HL-60/S4 treated with retinoic acid at 250 ng/mL for 4 days and 3 days (cell line): ENCODE data around the gene ENG.
"Not testable (repeated sequence)": the region's sequence is repeated elsewhere in the genome, so short reads cannot be mapped to it uniquely, and the experiment has no call there.

Experiments
- in situ Hi-C: fragments of 300-500 bp; cut with MboI; formaldehyde crosslinking; loops from 2 replicates; pipeline ENCODE4 v1.7.0; 2022; ENCODE audit warnings: low sequenced_read_pairs

Gene ENG

DNA sequence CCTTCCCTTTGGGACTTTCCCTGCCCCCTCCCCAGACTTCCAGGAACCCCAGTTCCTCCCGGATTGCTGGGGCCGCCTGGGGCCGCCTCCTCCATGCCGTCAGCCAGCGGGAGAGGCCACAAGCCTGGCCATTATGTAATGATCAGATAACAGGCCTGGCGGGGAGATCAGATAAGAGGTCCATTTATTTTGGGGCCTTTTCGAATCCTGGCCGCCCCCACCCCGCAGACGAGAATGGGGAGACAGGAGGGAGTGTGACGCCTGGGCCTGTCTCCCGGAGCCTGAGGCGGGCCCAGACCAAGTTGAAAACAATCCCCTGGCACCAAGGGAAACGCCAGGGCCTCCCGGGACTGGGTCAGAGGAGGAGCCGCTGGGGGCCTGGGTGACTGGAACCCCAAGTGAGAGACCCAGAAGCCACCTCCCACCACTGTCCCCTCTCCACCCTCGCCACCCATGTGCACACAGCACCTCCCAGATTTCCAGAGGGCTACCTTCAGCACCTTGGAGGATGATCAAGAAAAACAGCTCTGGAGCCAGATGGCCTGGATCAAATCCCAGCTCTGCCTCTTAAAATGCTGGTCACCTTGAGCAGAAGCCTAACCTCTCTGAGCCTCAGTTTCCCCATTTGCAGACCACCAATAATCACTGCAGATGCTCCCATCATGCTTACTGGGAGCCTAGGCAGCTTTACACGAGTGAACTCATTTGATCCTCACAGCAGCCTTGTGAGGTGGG, 7.8 kb downstream of the ENG start:
- in situ Hi-C loops, result no loop called here

DNA sequence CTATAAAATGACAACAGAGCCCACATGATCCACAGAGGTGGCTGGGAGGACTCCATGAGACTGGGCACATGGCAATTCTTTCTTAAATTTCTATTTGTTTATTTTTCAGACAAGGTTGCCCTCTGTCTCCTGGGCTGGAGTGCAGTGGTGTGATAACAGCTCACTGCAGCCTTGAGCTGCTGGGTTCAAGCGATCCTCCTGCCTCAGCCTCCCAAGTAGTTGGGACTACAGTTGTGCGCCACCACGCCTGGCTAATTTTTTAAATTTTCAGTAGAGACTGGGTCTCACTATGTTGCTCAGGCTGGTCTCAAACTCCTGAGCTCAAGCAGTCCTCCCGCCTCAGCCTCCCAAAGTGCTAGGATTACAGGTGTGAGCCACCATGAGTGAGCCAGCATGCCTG, 8.8 kb downstream of the ENG start:
- in situ Hi-C loops, result not testable (repeated sequence)

DNA sequence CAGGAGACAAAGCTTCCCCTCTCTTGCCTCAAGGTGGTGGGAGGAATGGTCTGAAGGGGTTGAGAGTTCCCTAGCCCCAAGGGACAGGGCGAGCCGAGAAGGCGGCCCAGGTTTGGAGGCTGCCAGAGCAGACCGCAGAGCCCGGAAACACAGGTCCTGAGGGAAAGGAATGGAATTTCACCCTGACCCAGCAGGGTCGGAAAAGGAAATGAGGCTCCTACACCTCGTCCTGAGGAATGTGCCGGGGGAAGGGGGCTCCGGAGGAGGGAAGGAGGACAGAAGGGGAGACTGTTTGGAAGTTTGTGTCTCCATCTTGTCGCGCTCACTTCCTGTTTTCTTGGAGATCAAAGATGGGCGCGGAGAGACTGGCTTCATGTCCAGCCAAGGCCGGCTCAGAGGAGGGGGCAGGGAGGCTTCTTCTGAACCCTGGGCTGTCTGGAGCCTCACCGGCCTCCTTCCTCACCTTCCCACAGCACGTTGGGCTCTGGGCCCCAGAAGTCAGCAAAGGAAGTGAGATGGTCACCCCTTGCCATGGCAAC, 9.6 kb downstream of the ENG start:
- in situ Hi-C loops, result no loop called here

DNA sequence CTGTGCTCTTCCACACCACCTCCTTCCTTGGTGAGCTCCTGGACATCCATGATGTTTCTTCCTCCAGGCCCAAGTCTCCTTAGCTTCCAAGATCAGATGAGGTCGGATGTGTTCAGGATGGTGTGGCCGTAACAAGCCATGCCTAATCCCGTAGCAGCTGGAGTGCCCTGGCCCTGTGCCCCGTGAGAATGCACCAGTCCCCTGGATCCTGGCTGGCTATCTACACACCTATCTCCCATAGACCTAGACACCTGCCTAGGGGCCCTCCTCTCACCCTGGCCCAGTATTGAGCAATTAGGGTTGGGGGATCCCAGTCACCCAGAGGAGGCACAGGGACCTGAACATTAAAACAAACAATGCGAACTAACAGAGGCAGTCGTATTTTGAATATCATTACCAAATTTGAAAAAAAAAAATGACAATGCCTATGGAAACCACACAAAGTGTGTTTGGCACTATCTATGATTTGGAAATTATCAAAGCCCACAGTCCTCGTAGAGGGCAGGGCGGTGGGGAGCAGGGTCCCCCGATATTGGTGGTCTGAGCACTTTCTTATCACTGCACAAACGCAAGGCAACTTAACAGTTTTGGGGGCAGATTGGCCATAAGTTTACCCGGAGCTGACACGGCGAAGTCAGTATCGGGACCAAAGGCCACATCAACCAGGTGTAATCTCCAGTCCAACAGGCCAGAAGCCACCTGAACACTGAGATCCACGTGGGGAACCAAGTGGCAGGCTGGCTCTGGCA, 13.2 kb downstream of the ENG start:
- in situ Hi-C loops, result no loop called here

DNA sequence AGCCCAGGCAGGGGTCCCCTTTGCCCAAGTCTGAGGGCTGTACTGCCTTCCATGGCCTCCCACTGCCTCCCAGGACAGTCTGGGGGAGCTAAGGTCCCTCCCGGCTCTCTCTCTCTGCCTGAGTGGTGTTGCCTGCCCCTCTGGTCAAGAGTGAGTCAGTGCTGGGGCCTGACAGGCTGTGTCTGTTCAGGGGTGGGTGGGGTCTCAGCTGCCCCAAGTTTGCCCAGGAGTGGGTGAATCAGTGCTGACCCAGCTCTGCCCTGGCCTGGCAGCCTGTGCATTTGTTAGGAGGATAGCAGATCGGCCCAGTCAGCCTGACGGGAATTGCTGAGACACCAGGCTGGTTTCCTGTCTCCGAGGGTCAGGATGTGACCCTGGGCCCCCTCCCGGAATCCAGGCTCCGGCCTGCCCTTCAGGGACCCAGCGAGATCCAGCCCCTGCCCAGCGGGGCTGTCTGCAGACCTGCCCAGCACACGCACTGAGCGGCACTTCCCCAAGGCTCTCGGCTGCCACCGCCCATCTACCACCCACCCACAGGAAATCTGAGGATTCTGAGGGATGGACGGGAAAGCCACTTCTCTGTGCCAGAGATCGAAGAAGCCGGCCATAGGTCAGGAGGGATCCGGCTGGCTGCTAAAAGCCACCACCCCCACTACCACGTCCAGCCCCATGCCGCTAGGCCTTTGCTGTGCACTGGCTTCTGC, 15.9 kb downstream of the ENG start:
- in situ Hi-C loops, result no loop called here

DNA sequence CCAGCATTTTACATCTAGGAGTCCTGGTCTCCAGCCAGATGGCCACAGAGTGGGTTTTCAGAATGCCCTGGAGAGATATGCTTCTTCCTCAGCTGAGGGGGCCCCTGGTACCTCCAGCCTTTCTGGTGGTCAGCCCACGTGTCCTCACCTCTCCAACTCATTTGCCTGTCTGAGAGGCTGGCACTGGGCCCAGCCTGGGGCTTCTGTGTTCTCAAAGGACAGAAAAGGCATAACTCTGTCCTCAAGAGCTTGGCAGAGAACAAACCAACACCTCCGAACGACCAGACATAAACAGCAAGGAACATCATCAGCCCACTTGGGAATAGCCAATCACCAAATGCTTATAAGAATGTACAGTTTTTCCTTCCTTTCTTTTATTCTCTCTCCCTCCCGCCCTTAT, 17.1 kb downstream of the ENG start:
- in situ Hi-C loops, result no loop called here

DNA sequence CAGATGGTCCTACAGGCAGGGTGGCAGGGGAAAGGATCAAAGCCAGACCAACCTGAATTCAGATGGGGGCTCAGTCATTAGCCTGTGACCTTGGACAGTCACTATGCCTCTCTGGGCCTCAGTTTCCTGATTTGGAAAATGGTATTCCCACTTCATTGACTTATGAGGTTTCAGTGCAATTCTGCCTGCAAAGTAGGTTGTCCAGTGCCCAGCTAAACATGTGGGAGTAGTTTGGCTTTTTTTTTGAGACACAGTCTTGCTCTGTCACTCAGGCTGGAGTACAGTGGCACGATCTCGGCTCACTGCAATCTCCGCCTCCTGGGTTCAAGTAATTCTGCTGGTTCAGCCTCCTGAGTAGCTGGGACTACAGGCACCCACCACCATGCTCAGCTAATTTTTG, 17.9 kb downstream of the ENG start:
- in situ Hi-C loops, result not testable (repeated sequence)

DNA sequence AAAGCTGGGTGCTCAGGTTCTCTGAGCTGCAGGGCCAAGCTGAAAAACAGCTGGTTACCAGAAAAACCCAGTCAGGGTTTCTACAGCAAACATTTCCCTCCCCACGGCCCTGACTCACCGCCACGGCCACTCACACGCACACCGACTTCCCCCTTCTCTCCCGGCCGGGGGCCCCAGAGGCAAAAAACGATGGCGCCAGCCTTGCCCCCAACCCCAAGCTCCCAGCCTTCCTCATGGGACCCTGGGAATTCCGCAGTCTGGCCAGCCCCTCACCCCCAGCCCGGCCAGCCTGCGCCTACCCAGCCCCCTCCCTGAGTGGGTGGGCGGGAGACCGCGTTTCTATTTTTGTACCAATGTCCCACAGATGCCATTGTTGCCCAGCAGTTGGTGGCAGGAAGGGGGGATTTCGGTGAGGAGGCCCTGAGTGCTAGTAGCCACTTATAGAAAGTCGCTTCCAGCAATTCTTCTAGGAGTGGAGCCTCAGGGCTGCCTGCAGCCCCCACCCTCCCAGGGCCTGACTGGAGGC, 18.4 kb downstream of the ENG start:
- in situ Hi-C loops, result no loop called here

DNA sequence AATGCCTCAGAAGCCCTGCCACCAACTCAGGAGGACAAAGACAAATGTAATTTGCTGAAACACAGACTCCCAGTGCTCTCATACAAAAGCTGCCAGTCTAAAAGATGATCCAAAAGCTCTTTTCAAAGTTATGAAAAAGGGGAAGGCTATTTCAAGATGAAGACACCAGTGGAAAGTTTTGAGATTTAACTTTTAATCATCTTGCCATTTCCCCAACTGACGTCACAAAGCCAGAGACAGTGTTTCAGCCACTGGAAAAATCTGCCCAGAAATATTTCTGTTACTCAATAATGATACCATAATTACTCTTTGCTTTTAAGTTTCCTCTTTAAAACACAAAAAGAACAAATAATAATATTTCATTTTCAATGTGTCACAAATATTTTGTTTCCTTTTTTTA, 20.9 kb downstream of the ENG start:
- in situ Hi-C loops, result no loop called here

DNA sequence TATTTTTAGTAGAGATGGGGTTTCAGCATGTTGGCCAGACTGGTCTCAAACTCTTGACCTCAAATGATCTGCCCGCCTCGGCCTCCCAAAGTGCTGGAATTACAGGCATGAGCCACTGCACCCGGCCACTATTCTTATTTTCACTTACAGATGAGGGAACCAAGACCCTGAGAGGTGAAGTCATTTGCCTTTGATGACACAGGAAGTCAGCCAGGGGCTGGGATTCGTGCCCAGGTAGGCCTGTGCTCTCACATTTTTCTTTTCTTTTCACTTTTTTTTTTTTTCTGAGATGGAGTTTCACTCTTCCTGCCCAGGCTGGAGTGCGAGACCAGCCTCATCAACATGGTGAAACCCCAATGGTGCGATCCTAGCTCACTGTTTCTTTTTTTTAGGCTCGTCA, 22.2 kb downstream of the ENG start:
- in situ Hi-C loops, result no loop called here

DNA sequence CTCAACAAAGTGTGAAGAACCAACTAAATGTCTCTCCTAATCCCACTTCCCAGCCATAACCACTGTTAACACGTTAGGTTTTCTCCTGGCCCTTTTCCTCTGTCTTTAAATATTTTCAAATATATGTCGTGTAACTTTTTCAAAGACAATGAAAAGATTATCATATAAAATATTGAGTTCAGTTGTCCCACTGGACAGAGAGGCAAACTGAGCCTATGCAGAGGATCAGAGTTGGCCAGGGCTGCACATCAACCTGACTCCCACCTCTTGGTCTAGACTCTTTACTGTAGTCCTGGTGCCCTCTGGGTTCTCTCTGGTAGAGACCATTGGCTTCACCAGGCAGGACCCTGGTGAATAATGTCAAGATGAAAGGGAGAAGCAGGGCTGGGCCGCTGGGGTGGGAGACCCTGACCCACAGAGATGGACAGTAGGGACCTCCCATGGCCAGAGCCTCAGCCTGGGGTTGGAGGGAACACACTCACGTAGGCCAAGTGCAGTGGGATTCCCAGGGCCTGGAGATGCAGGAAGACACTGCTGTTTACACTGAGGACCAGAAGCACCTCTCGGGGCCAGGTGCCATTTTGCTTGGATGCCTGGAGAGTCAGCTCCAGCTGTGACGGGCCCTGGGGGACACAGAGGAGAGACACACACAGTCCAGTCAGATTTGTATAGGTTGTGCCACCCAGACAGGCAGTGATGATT, 25.1 kb downstream of the ENG start:
- in situ Hi-C loops, result no loop called here

DNA sequence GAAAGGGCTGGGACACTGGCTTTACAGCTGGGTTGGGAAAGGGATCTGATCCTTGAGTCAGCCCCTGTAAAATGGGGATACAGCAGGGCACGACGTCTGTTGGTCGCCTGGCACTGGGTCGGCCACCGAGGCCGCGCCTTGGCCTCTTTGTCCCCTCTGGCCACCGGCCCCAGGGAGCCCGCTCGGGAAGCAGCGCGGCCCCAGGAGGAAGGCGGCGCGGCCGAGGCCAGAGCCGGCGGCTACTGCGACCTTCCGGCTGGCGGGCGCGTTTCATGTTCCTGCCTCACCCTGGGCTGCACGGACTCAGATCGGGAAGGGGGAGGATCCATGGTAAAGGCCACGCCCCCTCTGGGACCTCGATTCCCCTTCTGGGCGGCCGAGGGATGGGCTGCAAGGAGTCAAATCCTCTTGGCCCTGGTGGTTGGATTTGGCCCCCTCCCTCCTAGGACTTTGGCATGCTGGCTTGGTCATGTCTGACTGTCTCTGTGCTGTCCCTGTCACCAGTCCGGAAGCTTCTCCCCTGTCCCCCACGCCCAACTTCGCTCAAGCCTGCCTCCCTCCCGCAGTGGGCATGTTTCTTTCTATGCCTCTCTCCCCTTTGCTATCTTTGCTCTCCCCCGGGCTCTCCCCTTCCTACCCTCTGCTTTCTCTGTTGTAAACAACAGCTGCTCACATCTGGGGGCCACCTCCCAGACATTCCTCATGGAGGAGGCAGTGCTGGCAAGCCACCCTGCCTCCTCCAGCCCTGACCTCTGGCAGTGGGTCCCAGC, 26.0 kb downstream of the ENG start:
- in situ Hi-C loops, result no loop called here

DNA sequence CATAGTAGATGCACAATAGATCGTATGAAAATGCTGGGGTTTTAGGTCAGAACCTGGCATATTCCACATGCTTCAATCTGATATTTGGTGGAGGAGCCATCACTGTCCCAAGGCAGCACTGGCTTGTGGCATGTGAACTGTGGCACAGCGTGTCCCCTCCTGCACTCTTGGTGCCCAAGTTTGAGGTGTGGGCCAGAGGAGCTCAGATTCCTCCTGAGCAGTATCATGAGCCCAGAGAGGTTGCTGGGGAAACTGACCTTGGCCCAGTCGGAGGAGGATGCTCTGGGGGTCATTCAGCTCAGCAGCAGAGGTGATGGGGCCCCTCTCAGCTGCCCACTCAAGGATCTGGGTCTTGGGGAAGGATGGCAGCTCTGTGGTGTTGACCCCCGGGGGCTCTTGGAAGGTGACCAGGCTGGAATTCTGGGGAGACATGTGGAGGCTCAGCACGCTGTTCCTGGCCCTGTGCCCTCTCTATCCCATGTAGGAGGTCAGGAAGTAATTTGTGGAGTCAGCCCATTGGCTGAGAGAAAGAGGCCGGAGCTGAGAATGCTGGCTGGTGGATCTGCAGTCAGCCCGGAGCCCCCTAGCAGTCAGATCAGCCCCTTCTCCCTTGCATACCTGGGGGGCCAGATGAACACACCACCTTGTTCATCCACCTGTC, 28.1 kb downstream of the ENG start:
- in situ Hi-C loops, result no loop called here

DNA sequence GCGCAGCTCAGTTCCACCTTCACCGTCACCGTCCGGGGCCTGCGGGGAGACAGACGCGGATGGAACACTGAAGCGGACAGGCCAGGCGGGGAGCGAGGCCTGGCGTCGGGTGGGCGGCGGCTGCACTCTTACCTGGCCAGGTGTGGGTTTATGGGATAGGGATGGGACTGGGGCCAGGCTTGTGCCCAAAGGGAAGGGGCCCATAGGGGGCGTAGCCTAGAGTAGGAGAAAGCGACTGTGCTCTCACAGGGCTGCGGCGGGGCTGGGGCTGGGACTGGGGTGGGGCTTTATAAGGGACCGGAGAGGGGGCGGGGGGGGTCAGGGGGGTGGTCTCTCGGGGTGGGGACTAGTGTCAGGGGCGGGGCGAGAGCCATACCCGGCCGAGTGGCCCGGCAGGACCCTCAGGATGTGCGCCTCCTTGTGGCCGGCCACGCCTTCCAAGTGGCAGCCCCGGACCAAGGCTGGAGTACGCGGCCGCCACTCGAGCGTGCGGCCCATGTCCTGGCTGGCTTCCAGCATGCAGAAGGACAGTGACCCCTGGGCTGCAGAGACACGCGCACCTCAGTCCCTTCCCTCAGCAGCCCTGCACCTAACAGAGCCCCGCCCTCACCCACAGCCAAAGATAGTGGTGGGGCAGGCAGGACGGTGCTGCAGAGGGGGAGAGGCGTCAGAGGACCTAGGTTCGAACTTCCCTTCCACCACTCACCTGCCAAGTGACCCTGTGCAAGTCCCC, 29.0 kb downstream of the ENG start:
- in situ Hi-C loops, result no loop called here

DNA sequence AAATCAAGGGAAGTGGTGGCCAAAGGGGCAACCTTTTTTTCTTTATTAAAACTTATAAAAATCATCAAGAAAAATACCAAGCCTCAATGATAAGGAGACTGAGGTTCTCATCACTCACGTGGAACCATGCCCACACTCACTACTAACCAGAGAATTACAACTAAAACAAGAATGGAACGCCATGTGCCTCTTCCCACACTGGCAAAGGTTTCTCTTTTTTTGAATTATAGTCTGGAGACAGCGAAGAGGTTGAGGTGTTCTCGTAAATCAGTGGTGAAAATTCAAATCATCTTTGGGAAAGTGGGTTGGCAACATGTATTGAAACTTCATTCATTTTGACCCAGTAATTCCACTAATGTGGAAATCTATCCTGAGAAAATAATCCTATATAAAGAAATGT, 32.4 kb downstream of the ENG start:
- in situ Hi-C loops, result no loop called here

DNA sequence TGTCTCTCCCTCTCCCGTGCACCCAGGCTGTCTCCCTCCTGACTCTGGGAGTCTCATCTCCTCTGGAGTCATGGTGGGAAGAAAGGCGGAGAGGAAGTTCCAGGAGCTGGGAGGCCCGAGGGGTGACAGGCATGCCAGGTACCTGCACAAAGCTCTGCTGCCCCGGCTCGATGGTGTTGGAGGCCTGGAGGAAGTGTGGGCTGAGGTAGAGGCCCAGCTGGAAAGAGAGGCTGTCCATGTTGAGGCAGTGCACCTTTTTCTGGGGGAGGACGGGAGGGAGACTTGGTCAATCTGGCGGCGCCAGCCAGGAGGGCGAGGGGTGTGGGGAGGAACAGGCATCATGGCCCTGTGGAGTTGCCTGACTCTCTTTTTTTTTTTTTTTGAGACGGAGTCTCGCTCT, 35.9 kb downstream of the ENG start:
- in situ Hi-C loops, result no loop called here

DNA sequence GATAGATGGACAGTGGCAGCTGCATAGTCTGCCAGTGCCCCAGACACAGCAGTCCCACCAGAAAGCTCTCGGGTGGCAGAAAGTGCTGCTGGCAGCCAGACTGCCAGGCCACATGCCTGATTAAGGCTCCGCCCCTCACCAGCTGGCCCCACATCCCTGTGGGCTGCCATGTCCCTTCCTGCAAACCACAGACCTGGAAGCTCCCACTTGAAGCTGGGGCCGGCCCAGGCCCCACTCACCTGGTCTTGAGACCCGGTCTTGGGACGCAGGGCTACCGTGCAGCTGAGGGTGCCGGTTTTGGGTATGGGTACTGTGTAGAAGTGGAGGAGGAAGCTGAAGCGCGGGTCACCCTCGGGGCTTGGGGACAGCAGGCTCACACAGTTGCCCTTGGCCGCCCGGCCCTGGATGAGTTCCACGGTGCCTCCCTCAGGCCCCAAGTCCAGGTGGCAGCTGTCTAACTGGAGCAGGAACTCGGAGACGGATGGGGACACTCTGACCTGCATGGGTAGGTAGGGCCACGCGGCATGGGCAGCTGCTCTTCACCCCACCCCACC, 36.5 kb downstream of the ENG start:
- in situ Hi-C loops, result no loop called here

DNA sequence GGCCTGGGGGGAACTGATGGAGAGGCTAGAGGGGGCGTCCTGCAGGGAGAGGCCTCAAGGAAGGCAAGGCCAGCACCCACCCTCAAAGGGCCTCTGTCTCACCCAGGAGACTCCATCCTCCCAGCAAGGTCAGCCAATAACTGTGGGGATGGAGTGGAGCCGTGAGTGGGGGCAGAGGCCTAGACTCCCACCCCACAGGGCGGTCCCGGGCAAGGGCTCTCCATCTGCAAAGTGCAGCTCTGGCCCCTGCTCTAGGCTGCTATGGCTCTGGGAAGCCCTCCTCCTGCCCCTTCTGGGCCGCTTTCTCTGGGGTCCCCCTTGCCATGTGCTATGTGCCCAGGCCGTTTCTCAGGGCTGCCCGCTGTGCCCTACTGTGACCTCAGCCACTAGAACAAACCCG, 37.7 kb downstream of the ENG start:
- in situ Hi-C loops, result no loop called here

DNA sequence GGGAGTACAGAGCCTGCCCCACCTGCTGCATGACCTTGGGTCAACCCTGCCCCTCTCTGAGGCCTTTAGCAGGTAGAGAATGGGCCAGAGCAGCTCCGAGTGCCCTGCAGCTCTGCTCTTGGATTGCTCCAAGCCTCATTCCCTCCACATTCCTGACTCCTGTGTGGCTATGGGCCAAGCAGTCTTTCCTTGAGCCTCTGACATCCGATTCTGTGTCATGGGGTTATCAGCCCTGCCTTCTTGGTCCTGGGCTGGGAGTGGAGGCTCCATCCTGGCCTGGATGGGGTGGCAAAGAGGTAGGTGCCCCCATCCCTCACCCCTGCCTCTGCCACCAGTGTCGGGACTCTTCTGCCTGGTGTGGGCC, 38.1 kb downstream of the ENG start:
- in situ Hi-C loops, result no loop called here
